Activated CD4-positive, CD25-positive, alpha-beta regulatory T cell treated with anti-CD3 and anti-CD28 coated beads, Interleukin-2, amount 50 U/mL, for 72 hours (primary cell): ENCODE results near the gene ZNF480.
"Not testable (repeated sequence)": the region's sequence is repeated elsewhere in the genome, so short reads cannot be mapped to it uniquely, and the experiment has no call there.

Source experiments
- DNase-seq: peaks from one replicate; pipeline ENCODE4 v3.0.0; 2021

ZNF480 gene

GRCh38 chr19:52339022-52339421 lies 42.1 kb downstream of the ZNF480 start:
- not testable (repeated sequence) for DNase-seq

- peak; percentile 53 for DNase-seq
Measured at GRCh38 chr19:52343548-52343947, 46.6 kb downstream of the ZNF480 start.

- DNase-seq = no peak
Measured at GRCh38 chr19:52345162-52345561, 48.2 kb downstream of the ZNF480 start.

- no peak for DNase-seq
Measured at GRCh38 chr19:52351512-52351911, 54.5 kb downstream of the ZNF480 start.

- DNase-seq = no peak
Measured at GRCh38 chr19:52366414-52366824, 69.5 kb downstream of the ZNF480 start.

- DNase-seq = peak; percentile 94
Measured at GRCh38 chr19:52369559-52370340, 72.8 kb downstream of the ZNF480 start, which contains the start of gene ZNF880. Gene ZNF880, plus strand, starts transcription at chr19:52369923. Its CDS starts 43 bp downstream, at chr19:52369966.

- DNase-seq = no peak
Measured at GRCh38 chr19:52370341-52370710, 73.4 kb downstream of the ZNF480 start.
